H1 (cell line): ENCODE results near the gene KIF1C. TPM values are rescaled to one million over a fixed set of nuclear protein-coding genes. Genes with fewer than 3 reads are reported as not detected.
A peak's percentile ranks its signal among the peaks of the same experiment; 100 is the strongest.

Source experiments
- CTCF ChIA-PET: fragments of 300-600 bp; sonication (Branson Sonifier 250); formaldehyde crosslinking; loops from one replicate; lab custom pipeline; 2021; ENCODE audit not compliant: partially characterized antibody; lab: Charles Lee
- POLR2A ChIA-PET: fragments of 300-600 bp; sonication (Branson Sonifier 250); formaldehyde crosslinking; loops from one replicate; lab custom pipeline; 2021; ENCODE audit warnings: inconsistent platforms; ENCODE audit not compliant: partially characterized antibody; lab: Charles Lee
- DNase-seq, 2 experiments: peaks; one replicate each; pipeline versions ENCODE4 v3.0.0 to v3.0.0-alpha.2; 2010 to 2022; ENCODE audit warnings: low spot score in 2 of 2, low read depth in 1 of 2, mixed read lengths in 1 of 2
- FAIRE-seq: peaks from 2 replicates; lab custom pipeline; 2011; peaks lifted over from hg19 to GRCh38; lab: Jason Lieb, UNC
- H2AFZ ChIP-seq: 2 replicates; pipeline ENCODE4 v1.8.1; 2012; ENCODE audit warnings: low read length, inconsistent platforms
- H2AK5ac ChIP-seq: 2 replicates; pipeline ENCODE4 v1.6.1; 2013; ENCODE audit warnings: low read depth, low read length
- H2BK120ac ChIP-seq: replicated peaks from 2 replicates; pipeline ENCODE3; 2013; ENCODE audit warnings: low read depth, low read length, inconsistent platforms
- H2BK12ac ChIP-seq: 2 replicates; pipeline ENCODE4 v1.6.1; 2013; ENCODE audit warnings: low read depth, low read length
- H2BK15ac ChIP-seq: 2 replicates; pipeline ENCODE4 v1.6.1; 2013; ENCODE audit warnings: low read length
- H2BK20ac ChIP-seq: 2 replicates; pipeline ENCODE4 v1.6.1; 2013; ENCODE audit warnings: low read length
- H2BK5ac ChIP-seq: 2 replicates; pipeline ENCODE4 v1.6.1; 2013; ENCODE audit warnings: low read depth, low read length
- H3K14ac ChIP-seq: 2 replicates; pipeline ENCODE4 v1.6.1; 2013; ENCODE audit warnings: inconsistent platforms; ENCODE audit not compliant: insufficient read length
- H3K18ac ChIP-seq: 2 replicates; pipeline ENCODE4 v1.6.1; 2013; ENCODE audit warnings: low read length; ENCODE audit errors: extremely low read depth
- H3K23ac ChIP-seq: 2 replicates; pipeline ENCODE4 v1.6.1; 2013; ENCODE audit warnings: inconsistent platforms; ENCODE audit not compliant: insufficient read length
- H3K23me2 ChIP-seq: 2 replicates; pipeline ENCODE4 v1.6.1; 2013; ENCODE audit warnings: low read depth, low read length
- H3K27ac ChIP-seq: 2 replicates; pipeline ENCODE4 v1.6.1; 2011; ENCODE audit warnings: low read depth, low read length, inconsistent platforms
- H3K27me3 ChIP-seq, 4 experiments: replicated peaks in 1 of 4; 1 replicate in 1 of 4; 2 replicates in 3 of 4; pipeline versions ENCODE4 v1.6.1 to v1.8.1; 2011 to 2013; ENCODE audit warnings: low read length in 3 of 4, mild to moderate bottlenecking in 3 of 4, inconsistent platforms in 2 of 4, mixed read lengths in 2 of 4, moderate library complexity in 1 of 4; ENCODE audit not compliant: control insufficient read depth in 3 of 4, insufficient read depth in 3 of 4; ENCODE audit errors: extremely low read depth in 1 of 4
- H3K36me3 ChIP-seq, 4 experiments: 2 replicates each; pipeline versions ENCODE4 v1.6.1 to v1.8.1; 2011 to 2013; ENCODE audit warnings: mild to moderate bottlenecking in 4 of 4, low read length in 3 of 4, moderate library complexity in 2 of 4, control low read depth in 1 of 4, inconsistent platforms in 1 of 4; ENCODE audit not compliant: insufficient read depth in 4 of 4, control insufficient read depth in 2 of 4
- H3K4ac ChIP-seq: replicated peaks from 2 replicates; pipeline ENCODE3; 2013; ENCODE audit warnings: low read length, low read depth, mixed read lengths, inconsistent platforms; ENCODE audit not compliant: insufficient read length
- H3K4me1 ChIP-seq, 4 experiments: replicated peaks in 1 of 4; 1 replicate in 1 of 4; 2 replicates in 3 of 4; pipeline versions ENCODE4 v1.6.1 to v1.8.1; 2011 to 2013; ENCODE audit warnings: low read length in 3 of 4, inconsistent platforms in 2 of 4, mixed read lengths in 1 of 4; ENCODE audit not compliant: insufficient read depth in 4 of 4, control insufficient read depth in 3 of 4
- H3K4me2 ChIP-seq, 2 experiments: 2 replicates each; pipeline versions ENCODE4 v1.6.1 to v1.8.1; 2011 to 2013; ENCODE audit warnings: low read depth in 2 of 2, low read length in 2 of 2, control low read depth in 1 of 2, inconsistent platforms in 1 of 2, mild to moderate bottlenecking in 1 of 2; ENCODE audit not compliant: insufficient read depth in 1 of 2
- H3K4me3 ChIP-seq, 4 experiments: fragments of 200-600, 300-600 bp in 1 of 4; sonication (generic), shearing (Covaris generic), sonication (Bioruptor Twin) in 1 of 4; 2 replicates each; pipeline versions ENCODE4 v1.5.1 to v1.8.1; 2011 to 2016; ENCODE audit warnings: low read length in 4 of 4, low read depth in 3 of 4, control low read depth in 2 of 4, inconsistent platforms in 2 of 4, mild to moderate bottlenecking in 2 of 4, mixed read lengths in 1 of 4, moderate library complexity in 1 of 4; ENCODE audit not compliant: insufficient read depth in 2 of 4; ENCODE audit errors: extremely low read depth in 1 of 4
- H3K56ac ChIP-seq: replicated peaks from 2 replicates; pipeline ENCODE3; 2013; ENCODE audit warnings: low read depth, mild to moderate bottlenecking, mixed read lengths, low read length, inconsistent platforms; ENCODE audit not compliant: insufficient read length
- H3K79me1 ChIP-seq: 2 replicates; pipeline ENCODE4 v1.6.1; 2013; ENCODE audit warnings: low read depth, low read length, control low read depth
- H3K79me2 ChIP-seq, 2 experiments: 2 replicates each; pipeline versions ENCODE4 v1.6.1 to v1.8.1; 2012 to 2013; ENCODE audit warnings: low read length in 2 of 2, mild to moderate bottlenecking in 2 of 2, inconsistent platforms in 1 of 2; ENCODE audit not compliant: insufficient read depth in 2 of 2, control insufficient read depth in 1 of 2
- H3K9ac ChIP-seq, 4 experiments: replicated peaks in 1 of 4; 1 replicate in 1 of 4; 2 replicates in 3 of 4; pipeline versions ENCODE4 v1.6.1 to v1.8.1; 2011 to 2013; ENCODE audit warnings: low read depth in 3 of 4, low read length in 3 of 4, control low read depth in 2 of 4, mild to moderate bottlenecking in 2 of 4, moderate library complexity in 2 of 4, inconsistent platforms in 1 of 4; ENCODE audit errors: extremely low read depth in 1 of 4
- H3K9me3 ChIP-seq, 2 experiments: 2 replicates each; pipeline versions ENCODE4 v1.6.1 to v1.8.1; 2012 to 2013; ENCODE audit warnings: mild to moderate bottlenecking in 2 of 2, moderate library complexity in 2 of 2, control low read depth in 1 of 2, inconsistent platforms in 1 of 2, low read depth in 1 of 2, low read length in 1 of 2, mixed read lengths in 1 of 2; ENCODE audit not compliant: insufficient read depth in 2 of 2
- H4K20me1 ChIP-seq, 2 experiments: replicated peaks in 1 of 2; 2 replicates each; pipeline versions ENCODE3 to v1.8.1; 2011 to 2013; ENCODE audit warnings: inconsistent platforms in 2 of 2, low read length in 2 of 2, mild to moderate bottlenecking in 1 of 2; ENCODE audit not compliant: insufficient read depth in 2 of 2, control insufficient read depth in 1 of 2
- H4K5ac ChIP-seq: 2 replicates; pipeline ENCODE4 v1.6.1; 2013; ENCODE audit warnings: low read length, low read depth, mixed read lengths, inconsistent platforms; ENCODE audit not compliant: insufficient read length
- H4K8ac ChIP-seq: 2 replicates; pipeline ENCODE4 v1.8.0; 2013; ENCODE audit warnings: mild to moderate bottlenecking, moderate library complexity, low read length, inconsistent platforms; ENCODE audit not compliant: insufficient read depth; ENCODE audit errors: extremely low read depth
- H4K91ac ChIP-seq: replicated peaks from 2 replicates; pipeline ENCODE3; 2013; ENCODE audit warnings: low read length, mixed read lengths, inconsistent platforms; ENCODE audit not compliant: insufficient read length
- BCL11A ChIP-seq, 2 experiments: IDR thresholded peaks; one replicate each; pipeline ENCODE4 v1.6.1; 2011; ENCODE audit warnings: low read depth in 2 of 2, low read length in 2 of 2, mild to moderate bottlenecking in 2 of 2
- CEBPB ChIP-seq: IDR thresholded peaks from 2 replicates; pipeline ENCODE4 v1.6.1; 2012; ENCODE audit warnings: low read depth, low read length
- GTF2F1 ChIP-seq: IDR thresholded peaks from 2 replicates; pipeline ENCODE4 v1.6.1; 2012; ENCODE audit warnings: low read depth, low read length, improper control_type of control experiment, borderline replicate concordance
- POLR2A ChIP-seq, 2 experiments: IDR thresholded peaks; 1 replicate in 1 of 2; 2 replicates in 1 of 2; pipeline ENCODE4 v1.6.1; 2011; ENCODE audit warnings: low read depth in 2 of 2, low read length in 2 of 2, mild to moderate bottlenecking in 2 of 2; ENCODE audit errors: control extremely low read depth in 1 of 2
- RXRA ChIP-seq: IDR thresholded peaks from 2 replicates; pipeline ENCODE4 v1.6.1; 2011; ENCODE audit warnings: low read depth, mild to moderate bottlenecking, low read length, moderate library complexity; ENCODE audit not compliant: insufficient read depth
- SRF ChIP-seq: IDR thresholded peaks from 2 replicates; pipeline ENCODE4 v1.6.1; 2011; ENCODE audit warnings: mild to moderate bottlenecking, low read depth, low read length, moderate library complexity
- WGBS, 2 experiments: shearing (Covaris generic) in 1 of 2; methylation state at CpG; one replicate each; pipeline versions ENCODE4 v1.1.6 to v1.1.7; 2013 to 2015; ENCODE audit warnings: low lambda C conversion rate in 2 of 2, mixed read lengths in 2 of 2, inconsistent platforms in 1 of 2, low coverage in 1 of 2, missing lambda C conversion rate in 1 of 2; ENCODE audit not compliant: insufficient replicate concordance in 2 of 2, insufficient coverage in 1 of 2, insufficient read length in 1 of 2; ENCODE audit errors: extremely low coverage in 1 of 2, missing lambda C conversion rate in 1 of 2; 5-methylcytosine and 5-hydroxymethylcytosine counted together
- polyA plus RNA-seq, 7 experiments: library from polyadenylated mRNA; depleted of rRNA in 3 of 7; stranded (reverse) in 5 of 7; unstranded in 2 of 7; fragments of >200 nt in 5 of 7; fragments of 200-250 nt in 2 of 7; gene quantifications; 1 replicate in 5 of 7; 2 replicates in 1 of 7; 4 replicates in 1 of 7; pipeline versions ENCODE4 v1.2.1 to v1.2.3, GENCODE V29; 2011 to 2013; ENCODE audit warnings: missing spikeins in 2 of 7, mixed read lengths in 2 of 7
- total RNA-seq: library from RNA; stranded (reverse); fragmentation: NEBNext Ultra II Directional; extraction: Animal tissue kit (Norgen Biotek cat#: 25700); gene quantifications from 2 replicates; pipeline ENCODE4 v1.2.1, GENCODE V29; 2021

The KIF1C gene
- total and polyA plus RNA-seq, 2 of the 8 experiments (the other 6 are each of a cell fraction or from before 2014, with no cell fraction given) = 14.3 to 114 TPM

GRCh38 chr17:4972752-4973151 is 25.0 kb upstream of the KIF1C start:
- peaks cover 0 to 14% (median 6%) of the 10 kb centered on the region in 4 experiments; a peak in 5 of 7 replicates for H3K4me1 ChIP-seq
- WGBS, 2 experiments = 82% methylated on average over 11 of the region's 12 CpGs; no CpG with 5 or more reads in 1 of the 2 experiments

More at GRCh38 chr17:4972752-4973151, 25.0 kb upstream of the KIF1C start:
- no peak overlapping the region for H2BK15ac ChIP-seq
- no peaks in the 10 kb centered on the region for H3K9me3 ChIP-seq
- no peak overlapping the region for H3K18ac ChIP-seq
- no peak overlapping the region for H2BK5ac ChIP-seq
- H3K9ac ChIP-seq = no peak overlapping the region
- no peak overlapping the region for H3K4me3 ChIP-seq
- TF ChIP-seq POLR2A (IDR thresholded peaks at IDR 0.05; ENCODE audit: control extremely low read depth in 1 of 2, low read depth in 2 of 2, low read length in 2 of 2) (0 out of 3 replicates have a peak, but pooled peaks of 1 of the 2 experiments have one; percentile 13), RXRA (no peak), CEBPB (no peak), SRF (no peak), BCL11A (IDR thresholded peaks at IDR 0.05; ENCODE audit: low read depth in 2 of 2, low read length in 2 of 2) (no peak), GTF2F1 (no peak)
- peaks cover 2 to 13% of the 10 kb centered on the region in 2 experiments for H4K20me1 ChIP-seq
- no peak overlapping the region for H3K4me2 ChIP-seq
- peaks cover 0 to 12% of the 10 kb centered on the region in 2 experiments; a peak in 1 of 4 replicates for H3K79me2 ChIP-seq
- H3K36me3 ChIP-seq = peaks cover 0 to 11% (median 0%) of the 10 kb centered on the region in 4 experiments; a peak in 2 of 8 replicates
- peaks cover 0 to 43% (median 29%) of the 10 kb centered on the region in 4 experiments; a peak in 6 of 7 replicates for H3K27me3 ChIP-seq
- peaks cover 12% of the 10 kb centered on the region for H3K23me2 ChIP-seq
- no peak overlapping the region for H3K23ac ChIP-seq
- H3K79me1 ChIP-seq = 0 out of 2 replicates have a peak, but pooled peaks cover 3% of the 10 kb centered on the region
- H2AFZ ChIP-seq = no peak overlapping the region
- H2AK5ac ChIP-seq = no peak overlapping the region
- DNase-seq (no peak), FAIRE-seq (no peak)
- no peak overlapping the region for H4K91ac ChIP-seq
- no peak overlapping the region for H2BK120ac ChIP-seq
- H3K14ac ChIP-seq = no peak overlapping the region
- H3K56ac ChIP-seq = no peak overlapping the region
- CTCF ChIA-PET = interaction anchor here (0.6 to 6.2 kb wide), 10 partner anchors 8 to 91 kb away, joined by 3 to 31 read pairs (median 4); partner anchors contain the start of gene GP1BA
- H2BK12ac ChIP-seq = no peak overlapping the region
- H4K5ac ChIP-seq = no peak overlapping the region
- no peak overlapping the region for H2BK20ac ChIP-seq
- POLR2A ChIA-PET = interaction anchor here (0.7 to 32.4 kb wide), 7 partner anchors 8 to 309 kb away, joined by 3 to 987 read pairs (median 6); partner anchors contain the start of genes CAMTA2, ENO3, INCA1 and KIF1C
- no peak overlapping the region for H3K4ac ChIP-seq
- H3K27ac ChIP-seq = no peak overlapping the region
- no peak overlapping the region for H4K8ac ChIP-seq
